Common myeloid progenitor, CD34-positive (primary cell): Measurements from ENCODE around the gene C1orf56.
A peak's percentile ranks its signal among the peaks of the same experiment; 100 is the strongest.

Experiments used
- CTCF ChIA-PET: fragments of 350-600 bp; sonication (Branson Sonifier 250); formaldehyde crosslinking; loops from one replicate; lab custom pipeline; 2021; ENCODE audit warnings: antibody characterized with exemption; lab: Charles Lee
- POLR2A ChIA-PET: fragments of 350-600 bp; sonication (Branson Sonifier 250); formaldehyde crosslinking; loops from one replicate; lab custom pipeline; 2021; ENCODE audit warnings: antibody characterized with exemption; lab: Charles Lee
- DNase-seq, 3 donors: peaks; one replicate each; pipeline versions ENCODE4 v3.0.0 to v3.0.0-alpha.2; 2013
- H3K27ac ChIP-seq, 2 experiments: 1 replicate in 1 of 2; 2 replicates in 1 of 2; pipeline ENCODE4 v1.7.0; 2013; ENCODE audit warnings: inconsistent platforms in 2 of 2, low read length in 2 of 2, mild to moderate bottlenecking in 2 of 2, low read depth in 1 of 2, moderate library complexity in 1 of 2; ENCODE audit not compliant: severe bottlenecking in 2 of 2, insufficient read depth in 1 of 2, poor library complexity in 1 of 2
- H3K27me3 ChIP-seq, 5 experiments: replicated peaks in 2 of 5; 1 replicate in 3 of 5; 2 replicates in 2 of 5; pipeline versions ENCODE4 v1.6.1 to v1.7.0; 2013; ENCODE audit warnings: low read length in 4 of 5, mild to moderate bottlenecking in 2 of 5, moderate library complexity in 2 of 5, inconsistent platforms in 1 of 5; ENCODE audit not compliant: insufficient read depth in 5 of 5, control insufficient read depth in 4 of 5
- H3K36me3 ChIP-seq, 4 experiments: 1 replicate in 2 of 4; 2 replicates in 2 of 4; pipeline versions ENCODE4 v1.6.1 to v1.7.0; 2013; ENCODE audit warnings: low read length in 3 of 4, control low read depth in 1 of 4, mild to moderate bottlenecking in 1 of 4; ENCODE audit not compliant: control insufficient read depth in 4 of 4, insufficient read depth in 4 of 4
- H3K4me1 ChIP-seq, 4 experiments: 1 replicate in 3 of 4; 2 replicates in 1 of 4; pipeline versions ENCODE4 v1.6.1 to v1.7.1; 2013; ENCODE audit warnings: low read length in 3 of 4, mild to moderate bottlenecking in 3 of 4, control low read depth in 1 of 4, inconsistent platforms in 1 of 4, moderate library complexity in 1 of 4; ENCODE audit not compliant: control insufficient read depth in 4 of 4, insufficient read depth in 4 of 4; ENCODE audit errors: control extremely low read depth in 1 of 4
- H3K4me3 ChIP-seq, 7 experiments: 1 replicate in 4 of 7; 2 replicates in 3 of 7; pipeline versions ENCODE4 v1.5.1 to v1.7.0; 2013; ENCODE audit warnings: mild to moderate bottlenecking in 7 of 7, low read length in 6 of 7, moderate library complexity in 6 of 7, inconsistent platforms in 2 of 7, low read depth in 2 of 7, control low read depth in 1 of 7; ENCODE audit not compliant: insufficient read depth in 4 of 7, control insufficient read depth in 1 of 7; ENCODE audit errors: extremely low read depth in 1 of 7
- H3K9me3 ChIP-seq, 5 experiments: 1 replicate in 4 of 5; 2 replicates in 1 of 5; pipeline versions ENCODE4 v1.6.1 to v1.7.1; 2013; ENCODE audit warnings: low read length in 4 of 5, mild to moderate bottlenecking in 2 of 5, inconsistent platforms in 1 of 5, low read depth in 1 of 5, moderate library complexity in 1 of 5; ENCODE audit not compliant: control insufficient read depth in 4 of 5, insufficient read depth in 2 of 5; ENCODE audit errors: control extremely low read depth in 1 of 5
- WGBS: methylation state at CpG from one replicate; pipeline ENCODE4 v1.1.5; 2013; ENCODE audit not compliant: insufficient coverage; 5-methylcytosine and 5-hydroxymethylcytosine counted together

Gene C1orf56

GRCh38 chr1:151013518-151013917 lies 34.0 kb upstream of the C1orf56 start:
- peak overlapping the region in 1 of 2 experiments; percentile 32 for H3K27ac ChIP-seq
- no peaks in the 10 kb centered on the region for H3K9me3 ChIP-seq
- H3K4me1 ChIP-seq = peaks cover 19 to 55% (median 43%) of the 10 kb centered on the region in 4 experiments
- ChIA-PET CTCF (no interaction called here), POLR2A (no interaction called here)
- WGBS = 32% methylated on average over 2 of the region's 2 CpGs
- no peaks in the 10 kb centered on the region for H3K27me3 ChIP-seq
- no peak overlapping the region for H3K4me3 ChIP-seq
- H3K36me3 ChIP-seq = peaks cover 0 to 9% (median 6%) of the 10 kb centered on the region in 4 experiments
- peak in 2 of 3 donors; percentile 71 to 84 for DNase-seq

GRCh38 chr1:151024540-151025146 lies 22.9 kb upstream of the C1orf56 start:
- peak; percentile 87 to 92 (median 88) for DNase-seq
- Histone ChIP-seq H3K9me3 (no peaks in the 10 kb centered on the region), H3K4me1 (peaks cover 0 to 4% (median 1%) of the 10 kb centered on the region in 4 experiments), H3K4me3 (peak overlapping the region in 2 of 7 experiments; percentile 25 to 29), H3K27ac (no peak overlapping the region), H3K36me3 (peaks cover 11 to 33% (median 31%) of the 10 kb centered on the region in 4 experiments), H3K27me3 (no peaks in the 10 kb centered on the region)
- ChIA-PET CTCF (interaction anchor here (0.8 to 6.8 kb wide), 27 partner anchors 9 to 221 kb away, joined by 3 to 54 read pairs (median 4); partner anchors contain the start of genes BNIPL, C1orf56, CDC42SE1 and GABPB2), POLR2A (interaction anchor here (0.6 kb wide), 1 partner anchor 75 kb away, joined by 3 read pairs; no protein-coding TSS in a partner anchor)
- WGBS = 17% methylated on average over 1 of the region's 6 CpGs

GRCh38 chr1:151026460-151026859 lies 21.1 kb upstream of the C1orf56 start:
- Histone ChIP-seq H3K27me3 (no peaks in the 10 kb centered on the region), H3K4me1 (peaks cover 0 to 4% (median 1%) of the 10 kb centered on the region in 4 experiments), H3K4me3 (no peak overlapping the region), H3K27ac (no peak overlapping the region), H3K9me3 (no peaks in the 10 kb centered on the region), H3K36me3 (peaks cover 16 to 49% (median 44%) of the 10 kb centered on the region in 4 experiments)
- ChIA-PET POLR2A (no interaction called here), CTCF (interaction anchor here (0.6 to 6.8 kb wide), 12 partner anchors 10 to 288 kb away, joined by 3 to 54 read pairs (median 7); partner anchors contain the start of genes BNIPL, C1orf56, CDC42SE1 and GABPB2)
- no peak for DNase-seq

- Histone ChIP-seq H3K36me3 (peaks cover 19 to 61% (median 49%) of the 10 kb centered on the region in 4 experiments), H3K4me1 (no peaks in the 10 kb centered on the region), H3K27me3 (no peaks in the 10 kb centered on the region), H3K4me3 (no peak overlapping the region), H3K27ac (no peak overlapping the region), H3K9me3 (no peaks in the 10 kb centered on the region)
- 98% methylated on average over 5 of the region's 8 CpGs for WGBS
- ChIA-PET POLR2A (no interaction called here), CTCF (interaction anchor here (1.3 to 2.4 kb wide), 2 partner anchors 11 to 14 kb away, joined by 3 to 7 read pairs; no protein-coding TSS in a partner anchor)
- no peak for DNase-seq
Measured at GRCh38 chr1:151032164-151032563, 15.4 kb upstream of the C1orf56 start.

- WGBS = no CpG with 5 or more reads among the region's 3 CpGs
- no peak overlapping the region for H3K27ac ChIP-seq
- H3K9me3 ChIP-seq = no peaks in the 10 kb centered on the region
- no peak overlapping the region for H3K4me3 ChIP-seq
- no peaks in the 10 kb centered on the region for H3K4me1 ChIP-seq
- DNase-seq = no peak
- no peaks in the 10 kb centered on the region for H3K27me3 ChIP-seq
- ChIA-PET POLR2A (no interaction called here), CTCF (interaction anchor here (1.4 kb wide), 2 partner anchors 8 to 11 kb away, joined by 3 to 4 read pairs; no protein-coding TSS in a partner anchor)
- peaks cover 16 to 38% (median 33%) of the 10 kb centered on the region in 4 experiments for H3K36me3 ChIP-seq
Measured at GRCh38 chr1:151035167-151035566, 12.4 kb upstream of the C1orf56 start.

GRCh38 chr1:151036356-151036755 lies 11.2 kb upstream of the C1orf56 start, which contains the start of gene BNIPL:
BNIPL (plus strand) TSS chr1:151036586; CDS start chr1:151036726, 140 bp downstream.
- ChIA-PET POLR2A (interaction anchor here (0.6 kb wide), 1 partner anchor 22 kb away, joined by 3 read pairs; no protein-coding TSS in a partner anchor), CTCF (interaction anchor here (0.7 to 3.5 kb wide), 6 partner anchors 8 to 63 kb away, joined by 3 to 15 read pairs (median 4); partner anchors contain the start of gene C1orf56)
- Histone ChIP-seq H3K27ac (no peak within 1 kb of the TSS), H3K4me3 (no peak within 1 kb of the TSS), H3K27me3 (no peaks in the 10 kb centered on the region), H3K36me3 (peaks cover 12 to 26% (median 23%) of the 10 kb centered on the region in 4 experiments), H3K4me1 (no peaks in the 10 kb centered on the region), H3K9me3 (no peaks in the 10 kb centered on the region)
- WGBS = no CpG with 5 or more reads among the region's 2 CpGs
- DNase-seq = no peak

GRCh38 chr1:151037032-151037431 lies 10.5 kb upstream of the C1orf56 start:
- H3K4me3 ChIP-seq = no peak overlapping the region
- no peak overlapping the region for H3K27ac ChIP-seq
- H3K4me1 ChIP-seq = no peaks in the 10 kb centered on the region
- WGBS = 95% methylated on average over 3 of the region's 6 CpGs
- ChIA-PET CTCF (interaction anchor here (0.7 to 3.5 kb wide), 6 partner anchors 9 to 63 kb away, joined by 3 to 15 read pairs (median 4); partner anchors contain the start of gene C1orf56), POLR2A (no interaction called here)
- peaks cover 10 to 25% (median 21%) of the 10 kb centered on the region in 4 experiments for H3K36me3 ChIP-seq
- no peaks in the 10 kb centered on the region for H3K9me3 ChIP-seq
- no peaks in the 10 kb centered on the region for H3K27me3 ChIP-seq
- no peak for DNase-seq
